ENCODE results near the gene GNA12.

DNA sequence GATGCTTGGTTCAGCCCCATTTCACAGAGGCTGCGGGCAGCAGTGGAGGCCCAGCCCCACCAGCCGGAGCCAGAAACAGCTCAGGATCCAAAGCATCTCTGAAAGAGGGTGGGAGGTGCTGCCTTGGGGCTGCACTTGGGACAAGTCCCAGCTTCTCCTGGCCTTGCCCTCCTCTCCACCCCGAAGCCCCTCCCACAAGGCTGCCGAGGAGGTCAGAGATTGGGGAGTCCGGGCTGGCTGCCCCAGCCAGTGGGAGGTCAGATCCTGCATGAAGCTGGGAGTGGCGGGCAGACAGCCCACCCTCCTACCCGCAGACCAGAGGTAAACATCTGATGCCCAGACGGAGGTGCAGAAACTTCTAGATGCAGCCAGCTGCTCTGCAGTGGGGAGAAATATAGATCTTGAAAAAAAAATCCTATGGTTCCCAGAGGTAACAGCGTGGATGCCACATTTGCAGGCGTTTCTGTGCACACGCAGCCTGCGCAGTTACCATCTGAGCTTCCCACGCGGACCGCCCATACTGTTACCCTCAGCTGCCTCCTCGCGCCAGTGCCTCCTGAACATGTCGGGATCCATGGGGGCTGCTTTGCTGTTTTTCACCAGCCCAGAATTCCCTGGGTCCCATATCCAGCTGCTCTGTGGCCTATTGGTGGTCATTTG, 36.9 kb upstream of the GNA12 start:
- TF ChIP-seq TAF1 (conservative IDR thresholded peaks at IDR 0.05) (no peak), HNF4G (IDR thresholded peaks at IDR 0.05) (no peak), RAD21 (IDR thresholded peaks at IDR 0.05) (no peak), SP1 (IDR thresholded peaks at IDR 0.05) (no peak), GABPA (IDR thresholded peaks at IDR 0.05 in 1 of 2, conservative IDR thresholded peaks at IDR 0.05 in 1 of 2) (no peak)
- TF ChIP-seq, protein P1, sequence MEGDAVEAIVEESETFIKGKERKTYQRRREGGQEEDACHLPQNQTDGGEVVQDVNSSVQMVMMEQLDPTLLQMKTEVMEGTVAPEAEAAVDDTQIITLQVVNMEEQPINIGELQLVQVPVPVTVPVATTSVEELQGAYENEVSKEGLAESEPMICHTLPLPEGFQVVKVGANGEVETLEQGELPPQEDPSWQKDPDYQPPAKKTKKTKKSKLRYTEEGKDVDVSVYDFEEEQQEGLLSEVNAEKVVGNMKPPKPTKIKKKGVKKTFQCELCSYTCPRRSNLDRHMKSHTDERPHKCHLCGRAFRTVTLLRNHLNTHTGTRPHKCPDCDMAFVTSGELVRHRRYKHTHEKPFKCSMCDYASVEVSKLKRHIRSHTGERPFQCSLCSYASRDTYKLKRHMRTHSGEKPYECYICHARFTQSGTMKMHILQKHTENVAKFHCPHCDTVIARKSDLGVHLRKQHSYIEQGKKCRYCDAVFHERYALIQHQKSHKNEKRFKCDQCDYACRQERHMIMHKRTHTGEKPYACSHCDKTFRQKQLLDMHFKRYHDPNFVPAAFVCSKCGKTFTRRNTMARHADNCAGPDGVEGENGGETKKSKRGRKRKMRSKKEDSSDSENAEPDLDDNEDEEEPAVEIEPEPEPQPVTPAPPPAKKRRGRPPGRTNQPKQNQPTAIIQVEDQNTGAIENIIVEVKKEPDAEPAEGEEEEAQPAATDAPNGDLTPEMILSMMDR (IDR thresholded peaks at IDR 0.05; ENCODE audit: low read depth, low read length, missing input control), result no peak

Measured in liver (tissue), 3 donors.